Ishikawa (cell line): ENCODE measurements around the gene SLC6A3.

Experiments used
- CEBPB ChIP-seq: IDR thresholded peaks from 2 replicates; pipeline ENCODE4 v1.6.1; 2012
- CREB1 ChIP-seq: IDR thresholded peaks from 2 replicates; pipeline ENCODE4 v1.6.1; 2012; ENCODE audit warnings: low read depth
- EGR1 ChIP-seq: IDR thresholded peaks from 2 replicates; pipeline ENCODE4 v1.6.1; 2012
- EP300 ChIP-seq: IDR thresholded peaks from 2 replicates; pipeline ENCODE4 v1.6.1; 2012; ENCODE audit warnings: borderline replicate concordance
- FOXM1 ChIP-seq: IDR thresholded peaks from 2 replicates; pipeline ENCODE4 v1.6.1; 2012; ENCODE audit warnings: low read depth, borderline replicate concordance
- MAX ChIP-seq: IDR thresholded peaks from 2 replicates; pipeline ENCODE4 v1.6.1; 2012
- NFIC ChIP-seq: IDR thresholded peaks from 2 replicates; pipeline ENCODE4 v1.6.1; 2012
- RAD21 ChIP-seq: IDR thresholded peaks from 2 replicates; pipeline ENCODE4 v1.6.1; 2012; ENCODE audit warnings: low read depth
- REST ChIP-seq: IDR thresholded peaks from 2 replicates; pipeline ENCODE4 v1.6.1; 2012; ENCODE audit warnings: low read depth, mild to moderate bottlenecking
- TAF1 ChIP-seq: IDR thresholded peaks from 2 replicates; pipeline ENCODE4 v1.6.1; 2012; ENCODE audit warnings: low read depth, mild to moderate bottlenecking
- TCF12 ChIP-seq: IDR thresholded peaks from 2 replicates; pipeline ENCODE4 v1.6.1; 2012; ENCODE audit warnings: low read depth
- TEAD4 ChIP-seq: IDR thresholded peaks from 2 replicates; pipeline ENCODE4 v1.6.1; 2012
- USF1 ChIP-seq: IDR thresholded peaks from 2 replicates; pipeline ENCODE4 v1.6.1; 2012
- YY1 ChIP-seq: IDR thresholded peaks from 2 replicates; pipeline ENCODE4 v1.6.1; 2012; ENCODE audit warnings: low read depth
- ZBTB7A ChIP-seq: IDR thresholded peaks from 2 replicates; pipeline ENCODE4 v1.6.1; 2012; ENCODE audit warnings: low read depth

Gene SLC6A3

GRCh38 chr5:1435369-1435768, 9.9 kb downstream of the SLC6A3 start:
- TF ChIP-seq TAF1, result no peak
- no peak for TF ChIP-seq RAD21
- TF ChIP-seq REST, result no peak
- TF ChIP-seq USF1, result no peak
- no peak for TF ChIP-seq TCF12

- TF ChIP-seq EP300, result no peak
- TF ChIP-seq USF1, result no peak
- TF ChIP-seq NFIC, result no peak
- no peak for TF ChIP-seq CEBPB
- TF ChIP-seq TCF12, result no peak
- no peak for TF ChIP-seq TEAD4
- TF ChIP-seq CREB1, result no peak
- TF ChIP-seq YY1, result no peak
- no peak for TF ChIP-seq ZBTB7A
- TF ChIP-seq FOXM1, result no peak
- TF ChIP-seq REST, result no peak
- no peak for TF ChIP-seq MAX
- TF ChIP-seq RAD21, result no peak
- no peak for TF ChIP-seq EGR1
- TF ChIP-seq TAF1, result no peak
Measured at GRCh38 chr5:1432296-1432695, 12.9 kb downstream of the SLC6A3 start.

- TF ChIP-seq EP300, result no peak
Measured at GRCh38 chr5:1431896-1432295, 13.3 kb downstream of the SLC6A3 start.

- TF ChIP-seq RAD21 (no peak), YY1 (no peak), EP300 (no peak), TEAD4 (no peak), TAF1 (no peak)
Measured at GRCh38 chr5:1431021-1431811, 14.0 kb downstream of the SLC6A3 start.

- TF ChIP-seq ZBTB7A, result no peak
Measured at GRCh38 chr5:1430121-1430795, 15.0 kb downstream of the SLC6A3 start.

GRCh38 chr5:1429496-1429895, 15.7 kb downstream of the SLC6A3 start:
- no peak for TF ChIP-seq FOXM1
- TF ChIP-seq CREB1, result no peak
- TF ChIP-seq NFIC, result no peak
- TF ChIP-seq USF1, result no peak
- TF ChIP-seq CEBPB, result no peak
- TF ChIP-seq TCF12, result no peak
- TF ChIP-seq ZBTB7A, result no peak
- TF ChIP-seq TAF1, result no peak
- TF ChIP-seq MAX, result no peak
- no peak for TF ChIP-seq RAD21
